ENCODE measurements around the gene TEAD1.

The TEAD1 gene

DNA sequence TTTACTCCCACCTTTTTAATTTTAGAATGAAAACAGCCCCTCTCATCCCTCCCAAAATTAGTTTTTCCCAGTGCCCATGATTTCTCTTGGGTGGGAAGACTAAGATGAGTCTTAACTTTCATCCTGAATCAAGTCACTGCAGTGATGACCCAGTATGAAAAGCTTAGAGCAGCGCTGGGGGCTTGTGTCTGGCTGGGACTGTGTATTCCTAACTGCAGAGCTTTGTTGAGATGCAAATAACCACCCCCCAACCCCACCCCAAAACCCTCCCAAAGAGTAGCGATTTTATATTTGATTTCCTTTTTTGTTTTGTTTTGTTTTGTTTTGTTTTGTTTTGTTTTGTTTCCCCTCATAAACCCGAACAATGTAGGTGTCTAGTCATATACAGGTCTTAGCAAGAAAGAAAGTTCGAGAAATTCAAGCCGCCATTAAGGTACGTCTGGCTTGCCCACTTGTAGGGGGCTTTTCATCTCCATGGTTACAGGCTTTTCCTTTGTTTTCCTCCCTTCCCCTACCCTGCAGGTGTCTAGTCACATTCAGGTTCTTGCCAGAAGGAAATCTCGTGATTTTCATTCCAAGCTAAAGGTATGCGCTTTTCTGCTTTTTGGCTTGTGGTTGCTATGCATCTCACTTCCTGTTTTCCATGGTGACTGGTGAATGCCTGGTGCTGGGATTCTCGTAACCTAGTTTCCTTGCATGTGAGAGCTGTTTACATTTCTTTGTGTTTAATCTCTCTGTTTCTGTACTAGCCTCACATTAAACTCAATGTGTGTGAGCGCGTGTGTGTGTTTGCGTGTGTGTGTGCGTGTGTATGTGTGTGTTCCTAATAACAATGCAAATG lies 190.3 kb downstream of the TEAD1 start:
- no peak for DNase-seq
- no peaks in the 10 kb centered on the region for H3K9me3 ChIP-seq (replicated peaks; ENCODE audit: insufficient read depth, low read length)
- H3K9ac ChIP-seq (ENCODE audit: low read length), result no peak overlapping the region
- H3K27ac ChIP-seq (ENCODE audit: low read length), result no peak overlapping the region
- no peaks in the 10 kb centered on the region for H3K27me3 ChIP-seq (replicated peaks; ENCODE audit: insufficient read depth, low read length)
- H3K4me1 ChIP-seq (ENCODE audit: low read length), result no peaks in the 10 kb centered on the region
- no peak overlapping the region for H2AFZ ChIP-seq (ENCODE audit: low read length)
- H3K79me2 ChIP-seq (ENCODE audit: low read length), result peaks cover 10% of the 10 kb centered on the region
- H3F3A ChIP-seq (ENCODE audit: insufficient read depth, low read length), result no peaks in the 10 kb centered on the region
- no peak overlapping the region for H3K4me3 ChIP-seq (ENCODE audit: low read length)
- H3K9me2 ChIP-seq (replicated peaks; ENCODE audit: insufficient read depth, low read length), result no peaks in the 10 kb centered on the region
- no peak overlapping the region for H3K4me2 ChIP-seq (ENCODE audit: low read depth, low read length)
- TF ChIP-seq, protein P1, sequence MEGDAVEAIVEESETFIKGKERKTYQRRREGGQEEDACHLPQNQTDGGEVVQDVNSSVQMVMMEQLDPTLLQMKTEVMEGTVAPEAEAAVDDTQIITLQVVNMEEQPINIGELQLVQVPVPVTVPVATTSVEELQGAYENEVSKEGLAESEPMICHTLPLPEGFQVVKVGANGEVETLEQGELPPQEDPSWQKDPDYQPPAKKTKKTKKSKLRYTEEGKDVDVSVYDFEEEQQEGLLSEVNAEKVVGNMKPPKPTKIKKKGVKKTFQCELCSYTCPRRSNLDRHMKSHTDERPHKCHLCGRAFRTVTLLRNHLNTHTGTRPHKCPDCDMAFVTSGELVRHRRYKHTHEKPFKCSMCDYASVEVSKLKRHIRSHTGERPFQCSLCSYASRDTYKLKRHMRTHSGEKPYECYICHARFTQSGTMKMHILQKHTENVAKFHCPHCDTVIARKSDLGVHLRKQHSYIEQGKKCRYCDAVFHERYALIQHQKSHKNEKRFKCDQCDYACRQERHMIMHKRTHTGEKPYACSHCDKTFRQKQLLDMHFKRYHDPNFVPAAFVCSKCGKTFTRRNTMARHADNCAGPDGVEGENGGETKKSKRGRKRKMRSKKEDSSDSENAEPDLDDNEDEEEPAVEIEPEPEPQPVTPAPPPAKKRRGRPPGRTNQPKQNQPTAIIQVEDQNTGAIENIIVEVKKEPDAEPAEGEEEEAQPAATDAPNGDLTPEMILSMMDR (IDR thresholded peaks at IDR 0.05; ENCODE audit: low read length), result no peak
- TF ChIP-seq EZH2 (optimal IDR thresholded peaks at IDR 0.05; ENCODE audit: low read depth, low read length) (no peak), EZH2phosphoT487 (IDR thresholded peaks at IDR 0.05; ENCODE audit: low read length) (no peak)
- no peaks in the 10 kb centered on the region for H4K20me1 ChIP-seq (ENCODE audit: insufficient read depth, low read length)
- H3K36me3 ChIP-seq (replicated peaks; ENCODE audit: insufficient read depth, low read length), result no peaks in the 10 kb centered on the region

DNA sequence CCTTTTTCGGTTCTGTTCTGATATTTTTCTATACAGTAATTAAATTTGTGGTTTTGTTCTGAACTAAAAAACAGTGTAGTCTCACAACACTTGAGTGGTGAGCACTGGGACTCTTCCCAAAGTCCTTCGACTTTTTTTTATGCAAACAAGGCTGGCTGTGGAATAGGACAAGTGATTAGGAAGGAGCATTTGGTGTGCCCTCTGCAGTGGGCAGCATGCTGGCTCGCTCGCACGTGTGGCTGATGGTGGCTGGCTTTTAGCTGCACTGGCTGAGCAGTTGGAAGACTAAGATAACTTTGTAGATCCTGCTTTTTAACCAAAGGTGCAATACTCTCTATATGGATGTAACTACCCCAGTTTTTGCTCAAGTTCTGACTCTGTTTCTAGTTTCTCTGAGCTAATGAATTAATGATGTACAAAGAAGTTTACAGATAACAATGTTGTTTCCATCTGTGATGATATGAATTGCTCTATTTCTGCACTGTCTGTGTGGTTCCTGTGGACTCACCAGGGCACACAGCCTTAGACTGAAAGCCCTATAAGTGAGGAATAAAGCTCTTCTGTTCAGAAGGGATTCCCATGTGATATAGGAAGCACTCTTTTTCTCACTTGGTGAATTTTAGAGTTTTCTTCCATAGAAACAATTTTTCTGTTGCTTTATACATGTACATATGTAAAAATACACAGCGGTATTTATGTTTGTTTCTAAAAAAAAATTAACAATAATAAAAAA lies 191.8 kb downstream of the TEAD1 start:
- Histone ChIP-seq H3K9me3 (replicated peaks; ENCODE audit: insufficient read depth, low read length) (no peaks in the 10 kb centered on the region), H3F3A (ENCODE audit: insufficient read depth, low read length) (no peaks in the 10 kb centered on the region), H3K27ac (ENCODE audit: low read length) (no peak overlapping the region), H3K4me3 (ENCODE audit: low read length) (no peak overlapping the region), H3K27me3 (replicated peaks; ENCODE audit: insufficient read depth, low read length) (no peaks in the 10 kb centered on the region), H3K9ac (ENCODE audit: low read length) (no peak overlapping the region), H3K79me2 (ENCODE audit: low read length) (peaks cover 9% of the 10 kb centered on the region), H3K4me1 (ENCODE audit: low read length) (no peaks in the 10 kb centered on the region), H3K4me2 (ENCODE audit: low read depth, low read length) (no peak overlapping the region), H3K9me2 (replicated peaks; ENCODE audit: insufficient read depth, low read length) (no peaks in the 10 kb centered on the region), H2AFZ (ENCODE audit: low read length) (no peak overlapping the region), H4K20me1 (ENCODE audit: insufficient read depth, low read length) (no peaks in the 10 kb centered on the region), H3K36me3 (replicated peaks; ENCODE audit: insufficient read depth, low read length) (no peaks in the 10 kb centered on the region)
- TF ChIP-seq EZH2phosphoT487 (IDR thresholded peaks at IDR 0.05; ENCODE audit: low read length) (no peak), EZH2 (optimal IDR thresholded peaks at IDR 0.05; ENCODE audit: low read depth, low read length) (no peak)
- TF ChIP-seq, protein P1 (IDR thresholded peaks at IDR 0.05; ENCODE audit: low read length), result no peak
- DNase-seq, result no peak

DNA sequence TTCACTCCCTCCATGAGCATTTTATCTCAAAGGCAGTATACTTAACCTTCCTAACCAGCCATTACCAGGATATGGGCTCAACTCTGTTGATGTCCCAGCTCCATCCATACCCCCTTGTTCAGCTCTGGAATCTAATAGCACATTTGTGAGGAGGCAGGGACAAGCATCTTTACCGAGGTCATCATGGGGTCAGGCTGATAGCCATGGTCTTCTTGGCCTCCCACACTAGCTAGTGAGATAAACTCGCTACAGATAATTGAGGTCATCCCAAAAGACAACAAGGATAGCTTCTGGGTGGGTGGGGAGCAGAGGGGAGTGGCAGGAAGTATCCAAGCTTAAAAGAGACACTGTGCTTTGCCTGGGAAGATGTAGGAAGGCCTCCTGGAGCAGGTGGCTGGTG lies 193.3 kb downstream of the TEAD1 start:
- Histone ChIP-seq H4K20me1 (ENCODE audit: insufficient read depth, low read length) (no peaks in the 10 kb centered on the region), H3K36me3 (replicated peaks; ENCODE audit: insufficient read depth, low read length) (no peaks in the 10 kb centered on the region), H3K4me1 (ENCODE audit: low read length) (no peaks in the 10 kb centered on the region), H2AFZ (ENCODE audit: low read length) (no peak overlapping the region), H3F3A (ENCODE audit: insufficient read depth, low read length) (no peaks in the 10 kb centered on the region), H3K4me3 (ENCODE audit: low read length) (no peak overlapping the region), H3K9me3 (replicated peaks; ENCODE audit: insufficient read depth, low read length) (no peaks in the 10 kb centered on the region), H3K9ac (ENCODE audit: low read length) (no peak overlapping the region), H3K27me3 (replicated peaks; ENCODE audit: insufficient read depth, low read length) (no peaks in the 10 kb centered on the region), H3K79me2 (ENCODE audit: low read length) (peaks cover 9% of the 10 kb centered on the region; the same call in 1 of the 2 replicates), H3K4me2 (ENCODE audit: low read depth, low read length) (no peak overlapping the region), H3K27ac (ENCODE audit: low read length) (no peak overlapping the region), H3K9me2 (replicated peaks; ENCODE audit: insufficient read depth, low read length) (no peaks in the 10 kb centered on the region)
- DNase-seq, result no peak
- no peak for TF ChIP-seq EZH2phosphoT487 (IDR thresholded peaks at IDR 0.05; ENCODE audit: low read length)
- TF ChIP-seq, protein P1 (IDR thresholded peaks at IDR 0.05; ENCODE audit: low read length), result no peak
- TF ChIP-seq EZH2 (optimal IDR thresholded peaks at IDR 0.05; ENCODE audit: low read depth, low read length), result no peak
